Activated CD8-positive, alpha-beta memory T cell treated with anti-CD3 and anti-CD28 coated beads for 4 hours (primary cell): Measurements from ENCODE around the gene PTPA.

Experiments
- DNase-seq, 2 donors: peaks; one replicate each; pipeline ENCODE4 v3.0.0-alpha.2; 2020; ENCODE audit warnings: low read depth in 2 of 2

Gene PTPA

DNA sequence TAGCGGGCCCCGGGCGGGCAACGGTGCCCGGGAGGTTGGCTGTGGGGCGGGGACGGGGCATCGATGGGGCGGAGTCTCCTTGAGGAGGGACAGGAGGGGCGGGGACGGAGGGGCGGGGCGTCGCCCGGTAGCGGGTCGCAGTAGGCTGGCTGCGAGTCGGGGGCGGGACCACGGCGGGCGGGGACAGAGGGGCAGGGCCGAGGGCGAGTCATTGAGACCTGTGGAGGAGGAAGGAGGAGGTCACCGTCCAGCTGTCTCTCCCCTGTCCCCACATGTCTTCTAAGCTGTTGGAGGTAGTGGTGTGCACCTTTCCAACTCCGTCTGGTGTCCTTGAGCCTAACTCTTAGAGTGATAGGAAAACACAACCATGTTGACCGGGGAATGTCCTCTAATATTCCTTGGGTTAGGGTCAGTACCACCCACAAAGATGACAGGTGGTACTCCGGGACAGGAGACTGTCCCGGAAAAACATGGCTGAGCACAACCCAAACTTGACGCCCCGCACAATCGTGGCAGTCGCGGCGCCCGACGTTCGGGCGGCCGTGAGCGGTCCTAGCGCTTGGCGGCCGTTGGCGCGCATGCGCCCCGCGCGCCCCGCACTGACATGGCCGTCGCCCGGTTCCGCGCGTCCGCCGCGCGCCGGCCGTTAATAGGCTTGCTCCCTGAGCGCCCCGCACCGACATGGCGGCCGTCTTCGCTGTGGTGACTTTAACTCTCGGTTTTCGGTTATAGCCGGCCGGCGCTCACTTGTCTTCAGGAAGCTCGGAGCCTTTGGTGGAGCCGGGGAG, at the start of gene PTPA, which contains the start of gene CRAT:
Gene PTPA (plus strand): TSS at position 676 of the 788 bp plus-strand sequence. CDS start 186 bp downstream, outside the sequence.
Gene CRAT (minus strand): TSS at position 54 of the 788 bp plus-strand sequence. CDS start 284 bp downstream, outside the sequence.
- DNase-seq, result peak; percentile 91

DNA sequence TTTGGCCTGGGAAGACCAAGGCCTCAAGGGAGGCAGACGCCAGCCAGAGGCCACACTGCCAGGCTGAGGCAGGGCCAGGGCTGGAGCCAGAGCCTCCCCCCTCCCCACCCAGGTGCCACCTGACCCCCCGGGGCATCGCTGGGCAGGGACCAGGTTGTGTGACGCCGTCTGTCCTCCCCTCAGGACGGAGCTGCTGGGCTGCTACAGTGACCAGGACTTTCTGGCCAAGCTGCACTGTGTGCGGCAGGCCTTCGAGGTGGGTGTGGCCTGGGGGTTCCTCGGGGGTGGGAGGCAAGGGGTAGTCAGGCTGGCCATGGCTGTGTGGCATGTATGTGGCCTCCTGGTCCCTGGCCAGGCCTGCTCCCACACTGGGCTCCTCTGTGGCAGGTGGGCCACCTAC, 48.2 kb upstream of the PTPA start:
- DNase-seq, result no peak

DNA sequence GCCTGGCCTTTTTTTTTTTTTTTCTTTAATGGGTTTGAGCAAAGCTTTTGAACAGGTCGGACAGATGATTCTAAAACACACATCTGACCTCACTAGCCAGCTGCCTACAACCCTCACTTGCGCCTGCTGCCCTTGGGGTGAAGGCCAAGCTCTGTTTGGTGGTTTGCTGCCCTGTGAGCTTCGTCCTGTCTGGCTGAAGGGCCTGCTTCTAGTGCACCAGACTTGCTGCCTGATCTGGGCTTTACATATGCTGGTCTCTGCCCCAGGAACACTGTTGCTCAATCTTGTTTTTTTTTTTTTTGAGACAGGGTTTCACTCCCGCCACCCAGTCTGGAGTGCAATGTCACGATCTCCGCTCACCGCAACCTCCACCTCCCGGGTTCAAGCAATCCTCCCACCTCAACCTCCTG, 46.7 kb upstream of the PTPA start:
- no peak for DNase-seq

DNA sequence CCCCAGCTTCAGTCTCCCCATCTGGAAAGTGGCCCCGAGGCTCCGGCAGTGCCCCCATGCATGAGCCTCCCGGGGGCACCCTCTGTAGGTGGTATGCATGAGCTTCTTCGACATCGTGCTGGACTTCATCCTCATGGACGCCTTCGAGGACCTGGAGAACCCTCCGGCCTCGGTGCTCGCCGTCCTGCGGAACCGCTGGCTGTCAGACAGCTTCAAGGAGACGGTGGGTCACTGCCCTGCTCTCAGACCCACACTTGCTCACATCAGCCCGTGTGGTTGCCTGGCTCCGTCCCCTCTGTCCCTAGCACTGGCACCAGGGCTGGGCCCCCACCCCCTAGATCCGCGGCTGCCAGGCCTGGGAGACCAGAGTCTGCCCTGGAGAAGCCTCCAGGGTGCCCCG, 43.1 kb upstream of the PTPA start:
- no peak for DNase-seq

DNA sequence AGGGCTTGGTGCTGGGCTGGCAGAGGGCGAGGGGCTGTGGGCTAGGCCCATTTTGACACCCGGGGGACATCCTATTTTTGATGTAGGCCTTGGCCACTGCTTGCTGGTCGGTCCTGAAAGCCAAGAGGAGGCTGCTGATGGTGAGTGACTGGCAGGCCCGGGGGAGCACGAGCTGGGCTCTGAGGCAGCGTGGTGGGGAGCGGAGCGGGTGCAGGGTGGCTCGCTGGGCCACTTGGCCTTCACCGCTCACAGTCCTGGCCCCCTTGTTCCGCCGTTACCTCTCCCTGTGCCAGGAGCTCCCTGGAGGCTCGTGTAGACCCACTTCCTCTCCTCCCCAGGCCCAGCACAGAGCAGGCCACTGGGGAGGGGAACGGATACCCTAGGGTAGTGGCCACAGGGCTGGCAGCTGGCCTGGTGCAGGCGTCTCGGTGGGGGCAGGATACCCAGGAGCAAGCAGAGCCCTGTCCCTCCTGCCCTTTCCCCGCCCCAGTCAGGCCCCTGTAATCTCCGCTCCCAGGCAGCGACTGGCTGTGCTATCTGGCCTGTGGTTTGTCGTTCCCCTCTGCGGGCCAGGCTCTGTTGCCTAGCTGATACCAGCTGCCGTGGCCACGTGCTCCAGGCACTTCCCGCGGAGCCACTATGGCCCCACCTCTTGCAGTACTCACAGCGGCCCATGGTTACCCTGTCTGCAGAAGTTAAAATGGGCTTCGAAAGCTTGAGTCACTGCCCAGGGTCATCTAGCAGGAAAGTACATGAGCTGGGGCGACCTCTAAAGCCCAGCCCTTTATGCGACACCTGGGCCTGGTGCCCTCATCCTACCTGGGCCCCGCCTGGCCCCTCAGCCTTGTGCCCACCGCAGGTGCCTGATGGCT, 42.0 kb upstream of the PTPA start:
- peak; percentile 30 to 40 for DNase-seq

DNA sequence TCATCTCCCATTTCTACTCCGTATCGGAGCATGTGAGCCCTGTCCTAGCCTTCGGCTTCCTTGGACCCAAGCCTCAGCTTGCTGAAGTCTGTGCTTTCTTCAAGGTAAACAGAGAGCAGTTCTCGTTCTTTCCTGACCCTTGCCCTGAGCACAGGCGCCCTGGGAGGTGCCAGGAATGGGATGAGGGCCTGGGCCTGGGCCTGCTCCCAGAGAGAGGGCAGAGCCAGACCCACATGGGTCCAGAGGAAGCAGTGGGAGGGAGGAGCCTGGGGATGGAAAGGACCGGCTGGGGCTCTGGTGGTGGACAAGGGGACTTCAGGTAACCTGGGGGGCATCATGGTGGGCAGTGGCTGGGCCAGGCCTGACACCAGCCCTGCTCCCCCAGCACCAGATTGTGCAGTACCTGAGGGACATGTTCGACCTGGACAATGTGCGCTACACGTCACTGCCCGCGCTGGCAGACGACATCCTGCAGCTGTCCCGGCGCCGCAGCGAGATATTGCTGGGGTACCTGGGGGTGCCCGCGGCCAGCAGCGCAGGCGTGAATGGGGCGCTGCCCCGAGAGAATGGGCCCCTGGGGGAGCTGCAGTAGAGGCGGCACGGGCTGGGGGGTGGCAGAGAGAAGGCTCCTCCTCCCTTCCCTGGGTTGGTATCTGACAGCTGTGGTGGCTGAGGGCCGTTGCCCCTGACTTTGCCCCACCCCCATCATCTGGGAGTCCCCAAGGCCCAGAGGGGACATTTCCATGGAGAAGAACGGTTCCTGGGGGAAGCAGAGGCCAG, 41.2 kb upstream of the PTPA start:
- no peak for DNase-seq

DNA sequence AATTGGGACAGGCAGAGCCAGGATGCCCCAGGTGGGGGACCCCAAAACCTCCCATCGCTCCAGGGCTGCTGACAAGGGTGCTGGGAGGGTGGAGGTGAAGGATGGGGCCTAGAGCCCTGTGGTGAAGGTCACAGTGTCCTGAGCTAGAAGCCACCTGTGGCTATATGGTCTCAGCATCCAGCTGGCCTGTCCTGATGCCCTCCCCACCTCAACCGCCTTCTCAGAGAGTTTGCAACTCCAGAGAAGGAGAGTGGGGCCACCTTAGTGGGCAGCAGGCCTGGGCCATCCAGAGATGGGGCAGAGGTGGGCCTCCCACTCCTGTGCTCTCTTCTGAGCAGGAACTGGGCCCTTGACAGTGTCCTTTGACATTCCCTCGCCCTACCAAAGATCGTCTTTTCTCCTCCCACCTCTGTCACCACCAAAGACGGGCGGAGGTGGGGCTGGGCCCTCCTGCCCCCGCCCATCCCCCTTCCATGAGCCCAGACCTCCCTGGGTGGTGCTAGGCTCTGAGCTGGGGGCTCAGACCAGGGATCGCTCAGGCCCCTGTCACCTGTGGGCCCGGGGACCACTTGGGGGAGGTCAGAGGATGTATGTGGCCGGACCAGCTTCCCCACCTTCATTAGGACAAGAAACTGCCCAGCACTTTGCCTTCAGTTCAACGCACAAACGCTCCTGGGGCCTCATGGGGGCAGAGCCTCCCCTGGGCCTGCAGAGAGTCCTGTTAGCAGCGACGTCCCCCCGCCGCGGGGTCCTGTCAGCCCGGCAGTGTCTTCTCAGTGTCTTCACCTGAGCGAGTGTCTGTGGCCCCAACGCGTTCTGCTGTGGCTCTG, 40.3 kb upstream of the PTPA start:
- DNase-seq, result no peak

DNA sequence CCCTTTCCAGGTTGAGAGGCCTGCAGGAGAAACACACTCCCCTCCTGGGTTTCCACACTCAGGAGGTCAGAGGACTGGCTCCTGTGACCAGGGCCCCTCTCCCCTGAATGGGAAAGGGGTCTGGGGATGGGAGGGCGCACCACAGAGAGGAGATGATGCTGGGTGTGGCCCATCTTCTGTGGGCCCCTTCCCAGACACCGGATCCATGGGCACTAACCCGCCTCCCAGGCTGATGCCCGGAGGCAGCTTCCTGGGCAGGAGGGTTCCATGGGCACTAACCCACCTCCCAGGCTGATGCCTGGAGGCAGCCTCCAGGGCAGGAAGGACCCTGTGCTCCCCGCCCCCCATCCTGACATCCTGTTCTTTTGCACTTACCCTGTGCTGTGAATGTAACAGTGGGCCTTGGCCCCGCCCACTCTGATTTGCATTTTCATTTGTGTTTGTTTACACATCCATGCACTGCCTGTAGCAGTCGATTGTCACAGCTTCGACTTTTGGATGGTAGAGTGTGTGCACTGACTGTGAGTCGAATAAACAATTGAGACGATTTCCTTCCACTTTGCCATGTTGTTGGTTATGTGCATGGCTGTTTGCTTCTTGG, 39.6 kb upstream of the PTPA start:
- no peak for DNase-seq

DNA sequence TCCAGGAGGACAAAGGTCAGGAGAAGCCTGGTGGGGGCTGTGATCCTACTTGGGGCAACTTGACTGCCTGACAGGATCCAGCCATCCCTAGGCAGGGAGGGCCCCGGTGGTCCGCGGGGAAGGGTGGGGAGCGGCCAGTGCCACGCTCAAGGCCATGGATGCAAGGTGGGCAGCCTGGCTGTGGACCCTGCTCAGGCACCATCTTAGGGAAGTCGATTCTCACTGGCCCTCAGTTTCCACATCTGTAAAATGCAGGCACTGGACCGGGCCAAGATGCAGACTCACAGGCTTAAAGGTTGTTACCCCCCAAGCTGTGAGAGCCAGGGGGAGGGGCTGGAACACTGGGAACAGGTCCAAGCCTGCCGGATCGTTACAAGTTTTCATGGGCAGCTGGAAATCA, 39.0 kb upstream of the PTPA start:
- DNase-seq, result no peak

DNA sequence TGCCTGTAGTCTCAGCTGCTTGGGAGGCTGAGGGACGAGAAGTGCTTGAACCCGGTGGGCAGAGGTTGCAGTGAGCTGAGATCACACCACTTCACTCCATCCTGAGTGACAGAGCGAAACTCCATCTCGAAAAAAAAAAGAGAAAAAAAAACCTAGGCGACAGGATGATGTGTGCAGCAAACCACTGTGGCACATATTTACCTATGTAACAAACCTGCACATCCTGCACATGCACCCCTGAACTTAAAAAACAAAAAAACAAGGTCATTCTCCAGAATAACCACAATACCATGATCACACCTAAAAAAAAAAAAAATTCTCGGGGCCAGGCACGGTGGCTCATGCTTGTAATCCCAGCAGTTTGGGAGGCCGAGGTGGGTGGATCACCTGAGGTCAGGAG, 37.8 kb upstream of the PTPA start:
- no peak for DNase-seq

DNA sequence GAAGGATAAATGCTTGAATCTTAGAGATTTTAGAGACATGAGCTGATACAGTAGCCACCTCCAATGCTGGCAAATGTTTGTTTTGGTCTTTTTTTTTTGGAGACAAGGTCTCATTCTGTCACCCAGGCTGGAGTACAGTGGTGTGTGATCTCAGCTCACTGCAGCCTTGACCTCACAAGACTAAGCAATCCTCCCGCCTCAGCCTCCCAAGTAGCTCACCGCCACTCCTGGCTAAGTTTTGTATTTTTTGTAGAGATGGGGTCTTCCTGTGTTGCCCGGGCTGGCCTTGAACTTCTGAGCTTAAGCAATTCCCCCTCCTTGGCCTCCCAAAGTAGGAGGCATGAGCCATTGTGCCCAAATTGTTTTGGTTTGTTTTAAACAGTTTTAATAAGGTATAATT, 37.1 kb upstream of the PTPA start:
- no peak for DNase-seq

DNA sequence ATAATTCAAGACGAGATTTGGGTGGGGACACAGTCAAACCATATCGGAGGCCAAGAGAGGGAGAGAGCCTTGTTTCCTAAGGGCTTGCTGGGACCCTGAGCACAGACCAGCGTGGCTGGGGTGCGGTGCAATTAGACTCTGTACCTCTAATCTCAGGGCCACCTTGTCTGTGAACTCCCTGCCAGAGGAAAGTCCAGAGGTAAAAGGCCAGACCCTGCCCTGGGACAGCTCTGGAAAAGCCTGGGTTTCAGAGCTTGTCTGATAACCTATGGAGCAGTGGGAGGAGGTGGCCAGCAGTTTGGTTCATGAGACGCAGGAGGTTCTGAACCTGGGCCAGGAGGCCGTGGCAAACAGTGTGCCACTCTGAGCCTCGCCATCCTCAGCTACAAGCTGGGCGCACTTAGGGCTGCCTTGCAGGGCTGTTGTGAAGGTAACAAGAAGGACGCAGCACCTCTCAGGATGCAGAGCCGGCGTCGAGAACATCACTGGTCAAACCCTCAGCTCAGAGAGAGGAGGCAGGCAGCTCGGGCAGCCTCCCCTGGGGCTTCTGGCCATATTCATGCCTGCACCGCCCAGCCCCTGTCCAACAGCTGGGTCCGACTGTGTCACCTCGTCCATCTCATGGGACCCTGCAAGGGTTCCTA, 35.1 kb upstream of the PTPA start:
- no peak for DNase-seq

DNA sequence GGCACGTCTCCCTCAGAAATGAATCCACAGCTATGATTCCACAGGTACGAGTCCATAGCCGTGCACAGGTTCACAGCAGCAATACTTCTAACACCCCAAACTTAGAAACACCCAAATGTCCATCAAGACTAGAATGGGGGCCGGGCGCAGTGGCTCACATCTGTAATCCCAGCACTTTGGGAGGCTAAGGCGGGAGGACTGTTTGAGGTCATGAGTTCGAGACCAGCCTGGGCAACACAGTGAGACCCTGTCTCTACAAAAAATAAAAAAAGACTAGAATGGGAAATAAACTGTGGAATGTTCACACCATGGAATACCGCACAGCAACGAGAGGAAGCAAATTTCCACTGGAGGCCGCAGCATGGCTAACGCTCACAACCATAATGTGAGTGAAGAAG, 34.6 kb upstream of the PTPA start:
- DNase-seq, result no peak

DNA sequence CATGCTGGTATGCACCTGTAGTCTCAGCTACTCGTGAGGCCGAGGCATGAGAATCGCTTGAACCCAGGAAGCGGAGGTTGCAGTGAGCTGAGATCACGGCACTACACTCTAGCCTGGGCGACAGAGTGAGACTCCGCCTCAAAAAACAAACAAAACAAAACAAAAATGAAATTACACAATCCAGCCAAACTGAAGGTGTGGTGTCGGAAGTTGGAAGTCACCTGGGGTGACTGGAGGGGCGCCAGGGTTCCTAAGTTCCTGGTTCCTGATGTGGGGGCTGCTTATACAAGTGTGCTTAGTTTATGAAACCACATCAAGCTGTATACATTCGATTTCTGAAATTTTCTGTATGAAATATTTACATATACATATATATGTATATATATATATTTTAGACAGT, 34.0 kb upstream of the PTPA start:
- DNase-seq, result no peak

DNA sequence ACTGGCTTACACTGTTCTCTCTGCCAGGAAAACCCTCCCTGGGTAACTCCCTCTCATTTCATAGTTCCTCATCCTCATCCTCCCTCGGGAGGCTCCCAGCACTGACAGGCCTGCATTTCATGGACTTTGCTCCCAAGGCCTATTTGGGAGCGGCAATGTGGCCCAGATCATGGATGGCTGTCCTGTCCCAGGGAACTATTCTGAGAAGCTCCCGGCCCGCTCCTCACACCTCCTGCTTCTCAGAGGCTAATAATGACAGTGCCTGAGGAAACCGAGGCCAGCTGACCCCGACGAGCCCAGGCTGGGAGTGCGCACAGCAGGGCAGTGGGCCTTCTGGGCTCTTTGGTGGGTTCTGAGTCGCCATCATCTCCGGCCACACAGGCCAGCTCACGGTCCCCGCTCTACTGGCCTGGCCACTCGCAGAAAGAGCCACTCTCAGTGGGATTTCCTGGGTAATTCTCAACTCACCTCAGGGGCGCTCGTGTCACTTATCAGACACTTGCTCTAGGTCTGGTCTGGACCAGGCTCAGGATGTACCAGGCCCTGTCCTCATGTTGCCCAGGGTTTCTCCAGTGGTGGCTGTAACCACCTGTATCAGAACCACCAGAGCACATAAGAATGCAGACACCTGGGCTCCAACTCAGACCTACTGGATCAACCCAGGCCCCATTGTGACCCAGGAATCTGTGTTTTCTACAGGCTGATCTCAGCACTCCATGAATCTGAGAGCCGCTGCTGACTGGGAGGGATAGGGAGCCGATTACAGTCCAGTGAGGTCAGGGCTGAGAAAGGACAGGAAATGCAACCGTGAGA, 32.3 kb upstream of the PTPA start:
- DNase-seq, result no peak

DNA sequence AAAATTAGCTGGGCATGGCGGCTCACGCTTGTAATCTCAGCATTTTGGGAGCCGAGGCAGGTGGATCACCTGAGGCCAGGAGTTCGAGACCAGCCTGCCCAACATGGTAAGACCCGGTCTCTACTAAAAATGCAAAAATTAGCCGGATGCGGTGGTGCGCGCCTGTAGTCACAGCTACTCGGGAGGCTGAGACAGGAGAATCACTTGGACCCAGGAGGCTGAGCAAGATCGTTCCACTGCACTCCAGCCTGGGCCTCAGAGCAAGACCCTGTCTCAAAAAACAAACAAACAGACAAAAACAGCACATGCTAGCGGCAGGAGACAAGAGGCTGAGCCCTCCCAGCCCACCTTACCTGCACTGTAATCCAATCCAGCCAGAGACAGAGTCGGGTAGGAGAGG, 31.4 kb upstream of the PTPA start:
- DNase-seq, result no peak

DNA sequence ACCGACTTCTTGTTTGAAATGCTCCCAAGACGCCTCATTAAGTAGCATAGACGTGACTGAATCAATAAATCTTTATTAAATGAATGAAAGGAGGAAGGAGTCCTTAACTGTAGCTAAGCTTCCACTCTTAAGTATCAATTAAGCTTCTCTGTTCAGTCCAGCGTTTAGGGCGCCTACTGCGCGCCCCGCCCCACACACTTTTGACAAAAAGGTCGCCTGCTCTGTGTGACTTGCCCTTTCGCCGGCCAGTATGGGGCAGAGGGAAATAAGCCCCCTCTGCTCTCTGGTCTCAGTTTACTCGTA, 31.0 kb upstream of the PTPA start:
- DNase-seq, result no peak

DNA sequence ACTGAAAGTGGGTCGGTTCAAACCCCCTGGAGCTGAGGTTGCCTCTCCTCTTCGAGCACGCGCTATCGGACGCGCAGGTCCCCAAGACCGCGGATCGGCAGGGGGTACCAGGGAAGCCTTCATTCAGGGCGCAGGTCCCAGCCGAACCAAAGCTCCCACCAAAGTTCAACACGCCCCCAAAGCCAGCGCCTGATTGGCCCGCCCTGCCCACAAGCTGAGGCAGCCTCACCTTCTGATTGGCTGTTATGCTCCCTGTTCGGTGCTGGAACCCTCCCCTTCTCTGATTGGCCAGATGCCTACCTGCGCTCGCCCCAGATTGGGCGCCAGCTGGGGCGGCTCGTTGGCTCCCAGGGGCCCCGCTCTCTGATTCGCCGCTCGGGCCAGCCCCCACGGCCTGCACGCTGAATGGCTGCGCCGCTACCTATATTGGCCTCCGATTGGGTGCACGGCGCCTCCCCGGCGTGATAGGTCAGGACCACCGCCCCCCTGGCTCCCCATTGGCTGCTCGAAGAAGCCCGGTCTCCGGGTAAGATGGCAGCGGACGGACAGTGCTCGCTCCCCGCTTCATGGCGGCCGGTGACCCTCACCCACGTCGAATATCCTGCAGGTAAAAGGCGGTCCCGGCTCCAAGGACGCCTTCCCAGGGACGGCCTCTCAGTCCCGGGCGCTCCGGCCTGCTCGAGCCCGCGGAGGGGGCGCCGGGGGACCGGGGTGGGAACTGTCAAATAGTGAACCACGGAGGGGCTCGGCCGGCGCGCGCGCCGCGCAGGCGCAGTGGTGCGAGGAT, 30.4 kb upstream of the PTPA start, which contains the start of gene DOLPP1:
Gene DOLPP1 (plus strand): TSS at position 511 of the 787 bp plus-strand sequence. CDS start 21 bp downstream, at position 532.
- peak; percentile 94 to 98 for DNase-seq
